GM19452 (cell line): Measurements from ENCODE around the gene ZBTB1.

Experiments
- ATAC-seq: cut with Tn5 transposase; IDR thresholded peaks from one replicate; pipeline ENCODE4 v1.9.1; 2021; ENCODE audit not compliant: unreplicated experiment

The ZBTB1 gene

GRCh38 chr14:64504310-64504896 is at the start of gene ZBTB1:
ZBTB1 (plus strand) TSS chr14:64504770; CDS start chr14:64521505, 16,735 bp downstream.
- peak; percentile 23 for ATAC-seq

- ATAC-seq = no peak
Observed at GRCh38 chr14:64459405-64460136, 45.0 kb upstream of the ZBTB1 start.

- ATAC-seq = no peak
Observed at GRCh38 chr14:64461221-64461620, 43.3 kb upstream of the ZBTB1 start.

GRCh38 chr14:64463195-64463594 is 41.4 kb upstream of the ZBTB1 start:
- ATAC-seq = no peak

- no peak for ATAC-seq
Observed at GRCh38 chr14:64463873-64464272, 40.7 kb upstream of the ZBTB1 start.

GRCh38 chr14:64464651-64465050 is 39.9 kb upstream of the ZBTB1 start:
- ATAC-seq = no peak

GRCh38 chr14:64465191-64465822 is 39.3 kb upstream of the ZBTB1 start, which contains the start of gene AKAP5:
AKAP5 (plus strand) TSS chr14:64465499; CDS start chr14:64468395, 2,896 bp downstream.
- peak; percentile 63 for ATAC-seq

GRCh38 chr14:64465831-64466554 is 38.6 kb upstream of the ZBTB1 start:
- peak; percentile 2 for ATAC-seq

GRCh38 chr14:64467101-64467500 is 37.5 kb upstream of the ZBTB1 start:
- ATAC-seq = no peak

- no peak for ATAC-seq
Observed at GRCh38 chr14:64467566-64467965, 37.0 kb upstream of the ZBTB1 start.

- no peak for ATAC-seq
Observed at GRCh38 chr14:64468451-64468850, 36.1 kb upstream of the ZBTB1 start.

- ATAC-seq = no peak
Observed at GRCh38 chr14:64474041-64474440, 30.5 kb upstream of the ZBTB1 start.

GRCh38 chr14:64474698-64475097 is 29.9 kb upstream of the ZBTB1 start:
- no peak for ATAC-seq

- ATAC-seq = no peak
Observed at GRCh38 chr14:64475585-64476273, 28.8 kb upstream of the ZBTB1 start.

- no peak for ATAC-seq
Observed at GRCh38 chr14:64476438-64476837, 28.1 kb upstream of the ZBTB1 start.

GRCh38 chr14:64478634-64479250 is 25.8 kb upstream of the ZBTB1 start:
- no peak for ATAC-seq

- no peak for ATAC-seq
Observed at GRCh38 chr14:64488590-64489099, 15.9 kb upstream of the ZBTB1 start.

- no peak for ATAC-seq
Observed at GRCh38 chr14:64491637-64492036, 12.9 kb upstream of the ZBTB1 start.

GRCh38 chr14:64493455-64493854 is 11.1 kb upstream of the ZBTB1 start:
- no peak for ATAC-seq

GRCh38 chr14:64495252-64495651 is 9.3 kb upstream of the ZBTB1 start:
- ATAC-seq = no peak
